NOMO-1 treated with dmso at 0.1 percent for 144 hours (cell line): ENCODE measurements around the gene DEGS2.
A peak's percentile ranks its signal among the peaks of the same experiment; 100 is the strongest.
"Not testable (repeated sequence)": the region's sequence is repeated elsewhere in the genome, so short reads cannot be mapped to it uniquely, and the experiment has no call there.

Experiments
- DNase-seq: peaks from one replicate; lab custom pipeline; 2025; ENCODE audit not compliant: unreplicated experiment; lab: John Stamatoyannopoulos, UW

The DEGS2 gene

GRCh38 chr14:100159094-100159864, at the start of gene DEGS2:
Gene DEGS2 (minus strand): TSS chr14:100159645. CDS start chr14:100159587, 58 bp downstream.
- DNase-seq = no peak

GRCh38 chr14:100208136-100208535, 48.7 kb upstream of the DEGS2 start:
- DNase-seq = not testable (repeated sequence)

GRCh38 chr14:100207588-100207987, 48.1 kb upstream of the DEGS2 start:
- DNase-seq = not testable (repeated sequence)

- DNase-seq = not testable (repeated sequence)
These were observed 45.4 kb upstream of the DEGS2 start for GRCh38 chr14:100204835-100205167.

GRCh38 chr14:100203962-100204834, 44.8 kb upstream of the DEGS2 start:
- DNase-seq = no peak

- DNase-seq = no peak
These were observed 43.7 kb upstream of the DEGS2 start for GRCh38 chr14:100203146-100203545.

GRCh38 chr14:100202712-100203111, 43.3 kb upstream of the DEGS2 start:
- DNase-seq = no peak

- DNase-seq = no peak
These were observed 42.3 kb upstream of the DEGS2 start for GRCh38 chr14:100201701-100202100.

GRCh38 chr14:100200311-100200710, 40.9 kb upstream of the DEGS2 start:
- DNase-seq = no peak

GRCh38 chr14:100199240-100199860, 39.9 kb upstream of the DEGS2 start:
- no peak for DNase-seq

- DNase-seq = no peak
These were observed 34.2 kb upstream of the DEGS2 start for GRCh38 chr14:100193417-100194357.

GRCh38 chr14:100192672-100193416, 33.4 kb upstream of the DEGS2 start:
- DNase-seq = peak; percentile 97

GRCh38 chr14:100192250-100192671, 32.8 kb upstream of the DEGS2 start:
- peak; percentile 4 for DNase-seq

- no peak for DNase-seq
These were observed 32.3 kb upstream of the DEGS2 start for GRCh38 chr14:100191584-100192249.

GRCh38 chr14:100190126-100190525, 30.7 kb upstream of the DEGS2 start:
- DNase-seq = no peak

GRCh38 chr14:100188392-100189030, 29.1 kb upstream of the DEGS2 start:
- no peak for DNase-seq

- DNase-seq = no peak
These were observed 27.9 kb upstream of the DEGS2 start for GRCh38 chr14:100187247-100187833.

GRCh38 chr14:100181876-100182551, 22.6 kb upstream of the DEGS2 start:
- not testable (repeated sequence) for DNase-seq
